ENCODE results near the gene MOSPD2. TPM values are rescaled to one million over a fixed set of nuclear protein-coding genes. Genes with fewer than 3 reads are reported as not detected.

The MOSPD2 gene
- total RNA-seq, 1 donor from 2014 or later: 13.9 TPM

- no peaks in the 10 kb centered on the region for H3K27me3 ChIP-seq (ENCODE audit: insufficient read depth, low read length)
- DNase-seq (ENCODE audit: low read depth): peak; percentile 12
- H3K9me3 ChIP-seq (ENCODE audit: insufficient read depth, low read depth, low read length): no peaks in the 10 kb centered on the region
- peak overlapping the region; percentile 32 for H3K9ac ChIP-seq (ENCODE audit: low read length)
- no peak overlapping the region for H2AFZ ChIP-seq (ENCODE audit: low read depth, low read length)
- peak overlapping the region; percentile 70 for H3K27ac ChIP-seq (ENCODE audit: low read depth, low read length)
- Mint-ChIP-seq H3K27ac (ENCODE audit: unreplicated experiment) (peak overlapping the region; percentile 72), H3K4me3 (ENCODE audit: unreplicated experiment) (no peak overlapping the region), H3K9me3 (ENCODE audit: unreplicated experiment) (peaks cover 6% of the 10 kb centered on the region), H3K4me1 (ENCODE audit: low read depth, unreplicated experiment) (peaks cover 10% of the 10 kb centered on the region), H3K27me3 (ENCODE audit: low read depth, unreplicated experiment) (no peaks in the 10 kb centered on the region), H3K36me3 (ENCODE audit: low read depth, unreplicated experiment) (no peaks in the 10 kb centered on the region)
- no peaks in the 10 kb centered on the region for H3K36me3 ChIP-seq (ENCODE audit: insufficient read depth, low read length)
- H3K4me1 ChIP-seq (ENCODE audit: insufficient read depth, low read length): peaks cover 6% of the 10 kb centered on the region
- H4K20me1 ChIP-seq (ENCODE audit: insufficient read depth, low read length): no peaks in the 10 kb centered on the region
- FAIRE-seq: no peak
- TF ChIP-seq CTCF (IDR thresholded peaks at IDR 0.05; ENCODE audit: insufficient read depth, low read depth, low read length) (no peak), EZH2 (IDR thresholded peaks at IDR 0.05; ENCODE audit: insufficient read depth, low read length) (no peak)
- H3K79me2 ChIP-seq (ENCODE audit: insufficient read depth, low read length): no peaks in the 10 kb centered on the region
- no peak overlapping the region for H3K4me3 ChIP-seq (ENCODE audit: insufficient read depth, low read depth, low read length)
- H3K4me2 ChIP-seq (ENCODE audit: low read length): peak overlapping the region; percentile 63
Measured at GRCh38 chrX:14832586-14832985, 40.6 kb upstream of the MOSPD2 start.

GRCh38 chrX:14837155-14837554 lies 36.1 kb upstream of the MOSPD2 start:
- Mint-ChIP-seq H3K4me3 (ENCODE audit: unreplicated experiment) (no peak overlapping the region), H3K9me3 (ENCODE audit: unreplicated experiment) (no peaks in the 10 kb centered on the region), H3K27ac (ENCODE audit: unreplicated experiment) (no peak overlapping the region), H3K36me3 (ENCODE audit: low read depth, unreplicated experiment) (no peaks in the 10 kb centered on the region), H3K4me1 (ENCODE audit: low read depth, unreplicated experiment) (peaks cover 13% of the 10 kb centered on the region), H3K27me3 (ENCODE audit: low read depth, unreplicated experiment) (no peaks in the 10 kb centered on the region)
- FAIRE-seq: no peak
- Histone ChIP-seq H3K9me3 (ENCODE audit: insufficient read depth, low read depth, low read length) (no peaks in the 10 kb centered on the region), H3K4me3 (ENCODE audit: insufficient read depth, low read depth, low read length) (no peak overlapping the region), H4K20me1 (ENCODE audit: insufficient read depth, low read length) (no peaks in the 10 kb centered on the region), H3K79me2 (ENCODE audit: insufficient read depth, low read length) (no peaks in the 10 kb centered on the region), H3K9ac (ENCODE audit: low read length) (no peak overlapping the region), H3K4me2 (ENCODE audit: low read length) (no peak overlapping the region), H3K27me3 (ENCODE audit: insufficient read depth, low read length) (no peaks in the 10 kb centered on the region), H3K36me3 (ENCODE audit: insufficient read depth, low read length) (no peaks in the 10 kb centered on the region), H2AFZ (ENCODE audit: low read depth, low read length) (no peak overlapping the region), H3K4me1 (ENCODE audit: insufficient read depth, low read length) (peaks cover 6% of the 10 kb centered on the region), H3K27ac (ENCODE audit: low read depth, low read length) (no peak overlapping the region)
- no peak for TF ChIP-seq EZH2 (IDR thresholded peaks at IDR 0.05; ENCODE audit: insufficient read depth, low read length)
- TF ChIP-seq CTCF (IDR thresholded peaks at IDR 0.05; ENCODE audit: insufficient read depth, low read depth, low read length): no peak
- DNase-seq (ENCODE audit: low read depth): no peak

GRCh38 chrX:14843666-14844065 lies 29.6 kb upstream of the MOSPD2 start:
- Mint-ChIP-seq H3K36me3 (ENCODE audit: low read depth, unreplicated experiment) (no peaks in the 10 kb centered on the region), H3K9me3 (ENCODE audit: unreplicated experiment) (no peaks in the 10 kb centered on the region)
- H3K27ac ChIP-seq (ENCODE audit: low read depth, low read length): no peak overlapping the region

More at GRCh38 chrX:14843666-14844065, 29.6 kb upstream of the MOSPD2 start:
- no peak overlapping the region for H3K4me3 ChIP-seq (ENCODE audit: insufficient read depth, low read depth, low read length)
- H3K27me3 ChIP-seq (ENCODE audit: insufficient read depth, low read length): no peaks in the 10 kb centered on the region
- H4K20me1 ChIP-seq (ENCODE audit: insufficient read depth, low read length): no peaks in the 10 kb centered on the region
- no peaks in the 10 kb centered on the region for H3K79me2 ChIP-seq (ENCODE audit: insufficient read depth, low read length)
- H3K4me2 ChIP-seq (ENCODE audit: low read length): no peak overlapping the region
- no peak overlapping the region for H3K27ac Mint-ChIP-seq (ENCODE audit: unreplicated experiment)
- H3K9me3 ChIP-seq (ENCODE audit: insufficient read depth, low read depth, low read length): no peaks in the 10 kb centered on the region
- FAIRE-seq (no peak), DNase-seq (ENCODE audit: low read depth) (no peak)
- H3K27me3 Mint-ChIP-seq (ENCODE audit: low read depth, unreplicated experiment): no peaks in the 10 kb centered on the region
- H3K4me1 Mint-ChIP-seq (ENCODE audit: low read depth, unreplicated experiment): peaks cover 10% of the 10 kb centered on the region
- H3K4me1 ChIP-seq (ENCODE audit: insufficient read depth, low read length): no peaks in the 10 kb centered on the region
- no peaks in the 10 kb centered on the region for H3K36me3 ChIP-seq (ENCODE audit: insufficient read depth, low read length)
- H2AFZ ChIP-seq (ENCODE audit: low read depth, low read length): no peak overlapping the region
- H3K4me3 Mint-ChIP-seq (ENCODE audit: unreplicated experiment): no peak overlapping the region
- TF ChIP-seq CTCF (IDR thresholded peaks at IDR 0.05; ENCODE audit: insufficient read depth, low read depth, low read length) (no peak), EZH2 (IDR thresholded peaks at IDR 0.05; ENCODE audit: insufficient read depth, low read length) (no peak)
- no peak overlapping the region for H3K9ac ChIP-seq (ENCODE audit: low read length)

All from astrocyte (in vitro differentiated cells and primary cell).